Activated CD4-positive, CD25-positive, alpha-beta regulatory T cell treated with anti-CD3 and anti-CD28 coated beads, Interleukin-2, amount 50 U/mL, for 72 hours (primary cell): ENCODE data around the gene OVOL3.
"Not testable (repeated sequence)": the region's sequence is repeated elsewhere in the genome, so short reads cannot be mapped to it uniquely, and the experiment has no call there.

Experiments used
- DNase-seq: peaks from one replicate; pipeline ENCODE4 v3.0.0; 2021

OVOL3 gene

DNA sequence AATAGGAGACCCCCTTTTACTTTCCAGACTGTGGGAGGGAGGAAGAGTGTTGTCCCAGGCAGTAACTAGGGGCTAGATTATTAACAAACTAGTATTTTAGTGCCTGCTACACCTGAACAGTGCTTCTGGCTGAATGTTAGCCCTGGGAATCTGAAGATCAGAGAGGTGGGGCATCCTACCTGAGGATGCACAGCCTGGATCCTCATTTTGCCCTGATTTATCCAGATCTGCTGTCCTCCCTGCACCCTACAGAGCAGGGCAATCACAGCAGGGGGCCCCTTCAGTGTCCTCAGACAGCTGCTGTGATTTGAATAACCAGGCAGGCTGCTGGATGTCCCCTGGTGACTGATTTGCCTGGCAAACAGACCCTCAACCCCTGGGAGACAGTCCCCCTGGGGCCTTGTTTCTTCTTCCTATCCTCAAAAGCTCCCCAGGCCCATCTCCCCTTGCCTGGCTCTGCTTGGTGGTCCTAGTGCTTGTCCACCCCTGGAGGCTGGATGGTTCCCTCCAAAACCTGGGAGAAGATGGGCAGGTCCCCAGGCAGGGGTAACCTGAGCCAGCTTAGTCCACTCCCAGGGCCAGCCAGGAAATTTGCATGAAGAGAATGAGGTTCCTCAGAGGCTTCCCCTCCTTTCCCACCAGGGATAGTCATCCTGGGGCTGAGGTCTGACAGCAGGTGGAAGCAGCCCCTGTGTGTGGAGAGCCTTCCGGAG, at the start of gene OVOL3:
Gene OVOL3, plus strand, starts transcription at position 657 of the 713 bp plus-strand sequence. CDS start 60 bp downstream, outside the sequence.
- DNase-seq = no peak

DNA sequence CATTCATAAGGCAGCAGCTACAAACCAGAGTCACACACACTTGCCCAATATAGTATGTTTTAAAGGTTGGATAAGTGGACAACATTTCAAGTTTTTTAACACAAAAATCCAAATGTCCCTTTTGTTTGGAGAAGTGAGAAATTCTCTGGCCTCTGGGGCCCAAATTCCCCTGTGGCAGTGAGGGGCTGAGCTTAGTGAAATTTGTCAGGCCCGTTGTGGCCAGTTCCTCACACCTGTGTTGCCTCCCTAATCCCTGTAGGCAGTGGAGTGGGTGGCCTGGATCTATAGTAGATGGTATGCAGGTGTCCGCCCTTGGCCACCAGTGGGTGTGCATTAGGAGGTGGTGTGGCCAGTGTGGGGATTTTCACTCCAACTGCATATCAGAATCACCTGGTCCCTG, 49.6 kb upstream of the OVOL3 start:
- no peak for DNase-seq

DNA sequence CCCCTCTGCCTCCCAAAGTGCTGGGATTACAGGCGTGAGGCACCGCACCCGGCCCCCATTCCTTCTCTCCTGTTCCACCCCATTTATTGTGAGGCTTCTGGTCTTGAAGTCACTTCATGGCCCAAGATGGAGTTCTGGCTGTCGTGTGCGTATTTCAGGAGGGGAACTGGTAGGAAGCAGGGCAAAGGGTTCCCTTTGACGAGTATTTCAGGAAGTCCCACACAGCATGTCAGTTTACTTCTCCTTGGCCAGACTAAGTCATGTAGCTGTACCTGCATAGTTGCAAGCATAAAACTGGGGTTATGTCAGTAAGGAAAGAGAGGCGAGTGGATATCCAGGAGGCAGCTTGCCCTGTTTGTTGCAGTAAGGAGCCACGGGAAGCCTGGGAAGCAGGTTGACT, 46.1 kb upstream of the OVOL3 start:
- DNase-seq = no peak

DNA sequence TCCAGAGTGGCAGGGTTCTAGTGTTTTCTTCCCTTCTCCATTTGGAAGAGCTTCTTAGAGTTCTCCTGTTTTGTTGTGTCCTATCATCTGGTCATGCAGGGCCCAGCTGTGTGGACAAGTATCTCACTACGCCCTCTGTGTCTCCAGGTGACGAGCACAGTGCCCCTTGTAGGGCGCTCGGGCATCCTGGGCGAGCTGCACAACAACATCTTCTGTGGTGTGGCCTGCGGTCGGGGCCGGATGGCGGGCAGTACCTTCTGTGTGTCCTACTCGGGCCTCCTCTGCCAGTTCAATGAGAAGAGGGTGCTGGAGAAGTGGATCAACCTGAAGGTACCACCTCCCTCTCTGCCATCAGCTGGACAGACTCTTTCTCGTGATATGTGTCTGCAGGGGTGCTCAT, 43.3 kb upstream of the OVOL3 start:
- no peak for DNase-seq

DNA sequence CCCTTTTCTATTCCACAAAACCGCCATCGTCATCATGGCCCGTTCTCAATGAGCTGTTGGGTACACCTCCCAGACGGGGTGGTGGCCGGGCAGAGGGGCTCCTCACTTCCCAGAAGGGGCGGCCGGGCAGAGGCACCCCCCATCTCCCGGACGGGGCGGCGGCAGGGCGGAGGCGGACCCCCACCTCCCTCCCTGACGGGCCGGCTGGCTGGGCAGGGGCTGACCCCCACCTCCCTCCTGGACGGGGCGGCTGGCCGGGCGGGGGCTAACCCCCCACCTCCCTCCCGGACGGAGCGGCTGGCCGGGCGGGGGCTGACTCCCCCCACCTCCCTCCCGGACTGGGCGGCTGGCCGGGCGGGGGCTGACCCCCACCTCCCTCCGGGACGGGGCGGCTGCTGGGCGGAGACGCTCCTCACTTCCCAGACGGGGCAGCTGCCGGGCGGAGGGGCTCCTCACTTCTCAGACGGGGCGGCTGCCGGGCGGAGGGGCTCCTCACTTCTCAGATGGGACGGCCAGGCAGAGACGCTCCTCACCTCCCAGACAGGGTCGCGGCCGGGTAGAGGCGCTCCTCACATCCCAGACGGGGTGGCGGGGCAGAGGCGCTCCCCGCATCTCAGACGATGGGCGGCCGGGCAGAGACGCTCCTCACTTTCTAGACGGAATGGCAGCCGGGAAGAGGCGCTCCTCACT, 42.0 kb upstream of the OVOL3 start:
- DNase-seq = not testable (repeated sequence)

DNA sequence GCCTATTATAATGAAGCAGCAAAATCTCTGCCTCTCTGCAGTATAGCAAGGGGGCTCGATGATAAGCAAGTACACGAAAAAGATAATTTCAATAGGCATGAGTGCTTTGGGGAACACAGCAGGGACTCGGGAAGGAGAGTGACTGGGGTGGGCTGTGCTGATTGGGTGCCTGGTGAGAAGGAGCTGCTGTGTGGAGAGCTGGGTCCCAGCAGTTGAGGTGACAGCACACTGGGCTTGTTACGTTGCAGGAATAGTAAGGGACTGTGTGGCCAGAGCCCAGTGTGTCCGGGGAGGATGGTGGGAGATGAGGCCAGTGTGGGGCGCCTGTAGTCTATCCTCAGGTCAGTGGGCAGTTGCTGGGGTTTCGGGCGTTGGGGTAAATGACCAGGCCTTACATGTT, 38.9 kb upstream of the OVOL3 start:
- no peak for DNase-seq

DNA sequence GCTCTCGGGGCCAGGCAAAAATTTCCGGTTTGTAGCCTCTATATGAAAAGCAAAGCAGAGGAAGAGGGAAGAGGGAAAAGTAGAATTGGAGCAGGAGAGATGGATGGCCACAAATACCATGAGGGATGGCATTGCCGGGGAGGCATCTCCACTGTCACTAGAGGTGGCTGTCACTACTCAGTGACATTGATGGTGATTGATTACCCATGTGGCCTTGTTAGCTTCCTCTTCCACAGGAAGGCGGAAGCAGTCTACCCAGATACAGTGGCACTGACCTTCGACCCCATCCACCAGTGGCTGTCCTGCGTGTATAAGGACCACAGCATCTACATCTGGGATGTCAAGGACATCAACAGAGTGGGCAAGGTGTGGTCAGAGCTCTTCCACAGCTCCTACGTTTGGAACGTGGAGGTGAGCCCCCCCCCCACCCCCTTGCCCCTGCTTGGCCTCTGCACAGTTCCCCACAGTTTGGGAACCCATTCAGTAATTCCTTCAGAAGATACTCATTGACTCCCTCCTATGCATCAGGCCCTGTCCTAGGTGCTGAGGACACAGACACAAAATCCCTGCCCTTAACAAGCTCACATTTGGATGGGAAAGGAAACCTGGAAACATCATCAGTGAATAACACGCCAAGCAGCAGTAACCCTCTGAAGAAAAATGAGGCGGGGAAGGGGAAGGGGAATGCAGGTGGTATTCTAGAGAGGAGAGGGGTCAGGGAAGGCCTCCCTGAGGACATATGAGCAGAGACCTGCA, 37.6 kb upstream of the OVOL3 start:
- no peak for DNase-seq

DNA sequence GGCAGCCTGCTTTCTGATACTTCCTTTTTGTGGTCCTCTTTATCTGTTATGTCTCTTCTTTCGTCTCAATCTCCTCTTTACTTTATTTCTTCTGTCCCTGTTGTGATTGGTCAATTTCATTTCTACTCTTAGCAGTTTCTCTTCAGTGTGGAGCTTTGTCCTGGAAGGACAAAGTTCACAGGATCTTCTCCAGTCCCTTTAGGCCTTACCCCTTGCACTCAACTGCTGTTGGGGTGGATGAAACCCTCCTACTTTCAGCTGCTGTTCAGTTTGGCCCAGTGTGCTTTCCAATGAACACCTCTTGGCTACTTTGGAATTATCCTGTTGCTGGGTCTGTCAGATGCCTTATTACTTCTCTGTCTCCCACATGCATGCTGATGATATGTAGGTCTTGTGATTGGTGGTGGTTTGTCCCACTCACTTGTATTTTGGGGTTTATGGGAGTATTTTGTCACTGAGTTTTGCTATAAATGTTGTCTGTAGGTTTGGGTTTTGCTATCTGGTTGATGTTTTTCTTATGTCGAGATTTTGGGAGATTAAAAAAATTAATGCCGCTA, 31.5 kb upstream of the OVOL3 start:
- no peak for DNase-seq

DNA sequence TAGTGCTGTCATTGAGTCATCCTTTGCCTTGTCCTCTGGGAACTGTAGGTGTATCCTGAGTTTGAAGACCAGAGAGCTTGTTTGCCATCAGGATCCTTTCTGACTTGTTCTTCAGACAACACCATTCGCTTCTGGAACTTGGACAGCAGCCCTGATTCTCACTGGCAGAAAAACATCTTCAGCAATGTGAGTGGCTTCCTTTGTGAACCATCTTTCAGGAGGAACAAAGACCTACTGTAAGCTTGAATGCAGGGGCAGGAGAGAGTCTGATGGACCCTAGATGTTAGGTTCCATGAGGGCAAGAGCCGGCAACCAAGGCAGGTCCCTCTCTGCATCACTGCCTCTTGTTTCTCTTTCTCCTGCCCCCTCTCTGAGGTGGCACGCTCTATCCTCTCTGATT, 29.6 kb upstream of the OVOL3 start:
- DNase-seq = no peak

DNA sequence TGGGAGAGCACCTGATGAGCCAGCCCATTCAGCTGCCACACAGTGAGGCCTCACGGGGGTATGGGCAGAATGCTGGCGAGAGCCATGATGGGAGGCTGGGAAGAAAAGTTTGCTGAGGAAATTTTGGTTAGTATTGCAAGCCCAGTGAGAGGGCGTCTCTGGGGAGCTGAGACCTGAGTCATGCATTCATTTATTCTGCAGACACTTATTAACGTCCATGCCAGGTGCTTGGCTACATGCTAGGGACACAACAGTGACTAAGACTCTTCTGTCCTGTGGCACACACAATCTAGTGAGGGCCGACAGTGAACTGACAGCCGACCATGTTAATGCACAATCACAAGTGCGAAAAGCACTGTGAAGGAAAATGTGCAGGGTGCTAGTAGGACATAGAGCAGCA, 29.0 kb upstream of the OVOL3 start:
- DNase-seq = no peak

DNA sequence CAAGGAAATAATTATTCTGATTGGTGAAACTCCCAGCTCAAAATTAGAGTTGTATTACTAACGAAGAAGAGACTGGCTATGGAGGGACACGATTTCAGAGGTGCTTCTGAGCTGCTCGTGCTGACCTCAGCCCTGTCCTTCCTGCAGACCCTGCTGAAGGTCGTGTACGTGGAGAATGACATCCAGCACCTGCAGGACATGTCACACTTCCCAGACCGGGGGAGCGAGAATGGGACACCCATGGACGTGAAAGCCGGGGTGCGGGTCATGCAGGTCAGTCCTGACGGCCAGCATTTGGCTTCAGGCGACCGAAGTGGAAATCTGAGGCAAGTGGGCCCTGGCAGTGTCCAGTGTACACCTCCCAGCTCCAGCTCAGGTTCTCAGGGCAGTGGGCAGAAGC, 28.0 kb upstream of the OVOL3 start:
- no peak for DNase-seq

DNA sequence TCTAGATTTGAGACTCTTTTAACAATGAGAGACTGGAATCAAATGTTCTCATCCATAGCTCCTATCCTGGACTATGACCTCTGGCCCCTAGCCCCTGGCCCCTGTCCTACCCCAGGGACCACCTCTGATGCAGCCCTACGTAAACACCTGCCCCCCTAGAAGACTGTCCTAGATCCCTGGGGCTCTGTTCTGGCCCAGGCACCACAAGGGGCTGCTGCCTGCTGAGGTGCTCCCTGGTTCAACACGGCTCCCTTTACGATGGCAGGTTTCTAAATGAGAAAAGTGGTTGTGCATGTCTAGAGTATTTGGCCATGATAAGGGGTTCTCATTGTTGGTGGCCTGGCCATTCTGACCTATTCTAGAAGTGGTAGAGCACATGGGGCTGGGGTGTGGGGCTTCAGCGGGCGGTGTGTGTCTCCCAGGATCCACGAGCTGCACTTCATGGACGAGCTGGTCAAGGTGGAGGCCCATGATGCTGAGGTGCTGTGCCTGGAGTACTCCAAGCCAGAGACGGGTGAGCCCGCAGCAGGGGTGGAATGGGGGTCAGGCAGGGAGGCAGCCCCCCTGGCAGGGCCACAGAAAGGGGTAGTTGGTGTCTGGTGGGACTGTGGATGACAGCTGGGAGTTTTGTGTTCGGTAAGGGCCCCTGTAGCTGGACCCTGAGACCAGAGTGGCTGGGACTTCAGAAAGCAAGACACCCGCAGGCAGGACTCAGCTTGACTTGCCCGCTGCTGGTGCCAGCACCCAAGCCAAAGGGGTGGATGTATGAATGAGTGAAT, 26.5 kb upstream of the OVOL3 start:
- no peak for DNase-seq

DNA sequence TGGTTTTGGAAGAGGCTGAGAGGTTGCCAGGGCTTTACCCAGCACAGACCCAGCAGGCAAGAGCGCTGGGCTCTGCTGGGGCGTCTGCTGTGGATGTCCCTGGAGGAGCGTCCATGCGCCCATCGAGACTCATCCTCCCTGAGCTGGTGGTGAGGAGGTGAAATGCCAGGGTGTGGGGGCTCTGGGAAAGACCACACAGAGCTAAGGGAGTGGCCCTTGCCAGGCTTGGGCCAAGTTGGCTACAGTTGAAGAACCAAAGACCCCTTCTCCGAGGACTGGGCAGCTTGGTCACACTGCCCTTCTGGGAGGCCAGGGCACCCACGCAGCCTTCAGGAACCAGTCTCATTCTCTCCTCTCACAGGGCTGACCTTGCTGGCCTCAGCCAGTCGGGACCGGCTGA, 24.6 kb upstream of the OVOL3 start:
- no peak for DNase-seq

DNA sequence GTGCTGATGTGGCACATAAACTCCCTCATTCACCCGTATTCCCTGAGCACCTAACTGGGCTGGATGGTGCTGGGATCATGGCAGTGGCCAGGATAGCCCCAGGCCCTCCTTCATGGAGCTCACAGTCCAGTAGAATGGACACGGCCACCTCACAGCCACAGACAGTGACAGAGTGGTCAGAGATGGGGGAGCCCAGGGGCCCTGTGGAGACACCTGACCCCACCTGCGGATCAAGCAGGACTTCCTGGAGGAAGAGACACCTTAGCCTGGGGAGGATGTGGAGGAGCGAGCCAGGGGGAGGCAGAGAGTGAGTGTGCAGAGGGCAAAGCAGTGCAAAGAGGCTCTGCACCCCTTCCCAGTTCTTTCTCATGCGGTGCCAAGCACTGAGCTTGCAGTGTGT, 21.1 kb upstream of the OVOL3 start:
- DNase-seq = no peak

DNA sequence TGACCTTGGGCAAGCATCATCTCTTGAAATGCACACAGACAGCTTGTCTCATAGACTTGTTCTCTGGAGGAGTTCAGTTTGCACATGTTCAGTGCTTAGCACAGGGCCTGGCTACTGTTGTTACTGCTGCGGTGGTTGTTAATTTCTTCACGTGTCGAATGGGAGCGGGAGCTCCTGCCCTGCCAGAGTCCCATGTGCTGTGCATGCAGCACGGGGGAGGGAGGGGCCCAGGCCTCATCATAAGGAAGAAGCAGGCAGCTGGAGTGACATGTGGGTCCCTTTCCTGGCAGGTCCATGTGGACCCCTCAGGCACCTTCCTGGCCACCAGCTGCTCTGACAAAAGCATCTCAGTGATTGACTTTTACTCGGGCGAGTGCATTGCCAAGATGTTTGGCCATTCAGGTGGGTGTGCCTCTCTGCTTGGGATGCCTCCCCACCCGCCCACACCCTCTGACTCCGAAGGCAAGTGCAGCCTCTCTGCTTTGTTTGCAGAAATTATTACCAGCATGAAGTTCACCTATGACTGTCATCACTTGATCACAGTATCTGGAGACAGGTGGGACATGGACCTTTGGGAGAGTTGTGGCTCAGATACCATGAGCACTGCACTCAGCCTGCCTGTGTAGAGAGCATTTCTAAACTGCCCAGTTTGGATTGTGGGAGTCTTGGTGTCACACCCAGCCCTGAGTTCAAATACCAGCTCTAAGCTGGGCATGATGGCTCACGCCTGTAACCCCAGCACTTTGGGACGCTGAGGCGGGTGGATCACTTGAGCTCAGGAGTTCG, 19.8 kb upstream of the OVOL3 start:
- DNase-seq = no peak

DNA sequence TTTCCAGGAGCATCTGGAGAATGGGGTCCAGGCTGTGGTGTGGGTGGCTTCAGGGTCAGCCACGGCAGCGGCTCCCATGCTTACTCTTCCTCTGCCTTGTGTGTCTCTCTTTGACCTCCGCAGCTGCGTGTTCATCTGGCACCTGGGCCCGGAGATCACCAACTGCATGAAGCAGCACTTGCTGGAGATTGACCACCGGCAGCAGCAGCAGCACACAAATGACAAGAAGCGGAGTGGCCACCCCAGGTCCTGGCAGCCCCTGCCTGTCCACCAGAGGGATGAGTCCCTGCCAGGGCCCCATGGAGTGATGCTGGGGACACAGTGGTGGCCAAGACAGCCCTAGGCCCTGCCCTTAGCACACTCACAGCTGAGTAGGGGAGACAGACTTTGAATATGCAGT, 18.4 kb upstream of the OVOL3 start:
- no peak for DNase-seq

DNA sequence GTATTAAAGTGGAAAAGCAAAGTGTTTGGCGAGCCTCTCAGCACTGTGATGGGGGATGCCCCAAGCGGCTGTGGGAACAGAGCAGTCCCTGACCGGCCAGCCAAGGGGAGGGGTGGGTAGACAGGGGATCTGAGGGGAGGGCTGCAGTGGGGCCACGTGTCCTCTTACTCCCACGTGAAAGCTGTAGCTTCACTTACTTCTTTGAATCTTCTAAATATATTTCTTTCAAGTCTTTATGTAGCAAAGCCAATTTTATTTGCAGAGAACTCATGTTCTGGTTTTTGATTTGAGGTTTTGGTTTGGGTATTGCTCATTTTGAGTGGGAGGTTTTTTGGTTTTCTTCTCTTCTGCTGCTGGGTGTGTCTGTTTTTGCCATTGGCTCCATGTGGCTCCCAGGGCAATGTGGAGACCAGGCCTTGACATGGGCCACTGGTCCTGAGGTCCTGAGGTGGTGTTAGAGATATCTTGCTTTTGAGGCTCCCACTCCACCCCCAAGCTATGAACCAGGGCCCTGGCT, 17.7 kb upstream of the OVOL3 start:
- DNase-seq = no peak

DNA sequence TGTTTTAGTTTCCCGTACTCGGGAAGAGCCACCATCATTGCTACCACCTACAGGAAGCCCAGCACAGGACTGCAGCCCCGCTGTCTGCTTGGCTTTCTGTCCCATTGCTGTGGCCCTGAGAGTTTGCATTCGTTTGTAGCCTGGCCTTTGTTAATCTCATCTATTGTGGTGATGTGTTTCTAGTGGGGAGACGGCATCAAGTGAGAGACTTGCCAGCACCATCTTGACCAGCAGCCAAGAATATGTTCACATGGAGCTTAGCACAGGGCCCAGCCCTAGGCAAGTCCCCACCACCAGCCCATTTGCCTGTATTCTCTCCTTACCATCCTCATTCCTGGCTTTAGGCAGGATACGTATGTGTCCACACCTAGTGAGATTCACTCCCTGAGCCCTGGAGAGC, 17.3 kb upstream of the OVOL3 start:
- DNase-seq = no peak

DNA sequence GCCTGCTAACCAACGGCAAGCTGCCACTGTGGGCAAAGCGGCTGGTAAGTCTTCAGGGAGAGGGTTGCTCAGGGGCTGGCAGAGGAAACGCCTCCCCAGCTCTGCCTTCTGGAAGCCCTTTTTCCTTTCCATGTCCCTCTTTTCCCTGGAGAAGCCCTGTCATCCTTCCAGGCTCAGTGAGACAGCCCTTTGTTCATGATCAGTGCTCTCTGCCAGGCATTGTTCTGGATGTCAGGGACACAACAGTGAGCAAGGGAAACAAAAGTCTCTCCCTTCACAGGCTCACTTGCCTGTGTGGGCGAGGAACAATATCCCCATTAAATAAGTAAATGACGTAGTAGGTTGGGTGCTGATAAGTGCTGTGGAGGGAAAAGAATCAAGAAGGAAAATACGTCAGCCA, 13.9 kb upstream of the OVOL3 start:
- DNase-seq = no peak

DNA sequence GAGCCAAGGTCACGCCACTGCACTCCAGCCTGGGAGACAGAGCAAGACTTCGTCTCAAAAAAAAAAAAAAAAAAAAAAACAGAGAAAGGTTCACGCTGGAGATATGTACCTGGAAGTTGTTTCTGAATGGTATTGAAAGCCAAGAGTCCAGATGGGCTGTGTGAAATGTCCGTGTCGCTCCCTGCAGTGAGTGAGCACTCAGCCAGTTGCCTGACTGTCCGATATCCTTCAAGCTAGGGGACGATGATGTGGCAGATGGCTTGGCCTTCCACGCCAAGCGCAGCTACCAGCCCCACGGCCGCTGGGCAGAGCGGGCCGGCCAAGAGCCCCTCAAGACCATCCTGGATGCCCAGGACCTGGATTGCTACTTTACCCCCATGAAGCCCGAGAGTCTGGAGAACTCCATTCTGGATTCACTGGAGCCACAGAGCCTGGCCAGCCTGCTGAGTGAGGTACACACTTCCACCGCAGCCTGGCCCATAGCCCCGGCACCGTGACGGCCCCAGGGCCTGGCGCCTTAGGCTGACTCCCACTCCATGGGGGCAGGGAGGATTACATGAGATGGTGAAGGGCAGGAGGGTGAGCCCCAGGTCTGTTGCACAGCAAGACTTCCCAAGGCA, 11.7 kb upstream of the OVOL3 start:
- DNase-seq = no peak

DNA sequence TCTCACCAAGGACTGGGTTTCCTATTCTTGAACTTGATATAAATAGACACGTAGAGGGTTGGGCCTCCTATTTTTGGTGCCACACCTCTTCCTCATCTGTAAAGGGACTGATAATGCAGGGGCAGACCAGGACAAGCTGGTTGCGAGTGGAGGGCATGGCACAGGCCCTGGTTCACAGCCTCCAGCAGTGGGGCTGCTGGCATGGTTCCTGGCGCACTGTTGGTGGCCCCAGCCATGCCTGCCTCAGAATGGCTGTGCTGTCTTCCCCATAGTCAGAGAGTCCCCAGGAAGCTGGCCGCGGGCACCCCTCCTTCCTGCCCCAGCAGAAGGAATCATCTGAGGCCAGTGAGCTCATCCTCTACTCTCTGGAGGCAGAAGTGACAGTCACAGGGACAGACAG, 10.5 kb upstream of the OVOL3 start:
- no peak for DNase-seq
